Activated naive CD4-positive, alpha-beta T cell treated with anti-CD3 and anti-CD28 coated beads, Interleukin-2, amount 50 U/mL, for 16 hours (primary cell): ENCODE results near the gene BRD9.
A peak's percentile ranks its signal among the peaks of the same experiment; 100 is the strongest.
"Not testable (repeated sequence)": the region's sequence is repeated elsewhere in the genome, so short reads cannot be mapped to it uniquely, and the experiment has no call there.

Experiments used
- DNase-seq: peaks from one replicate; pipeline ENCODE4 v3.0.0-alpha.2; 2020

BRD9 gene

GRCh38 chr5:856531-857425, 35.8 kb downstream of the BRD9 start:
- DNase-seq = no peak

GRCh38 chr5:855771-856530, 36.6 kb downstream of the BRD9 start:
- peak; percentile 10 for DNase-seq

- no peak for DNase-seq
These were observed 37.4 kb downstream of the BRD9 start for GRCh38 chr5:854966-855743.

GRCh38 chr5:854217-854616, 38.4 kb downstream of the BRD9 start:
- no peak for DNase-seq

GRCh38 chr5:853416-854090, 39.0 kb downstream of the BRD9 start:
- not testable (repeated sequence) for DNase-seq

GRCh38 chr5:852431-853401, 39.9 kb downstream of the BRD9 start:
- DNase-seq = peak; percentile 9

GRCh38 chr5:852018-852417, 40.6 kb downstream of the BRD9 start:
- no peak for DNase-seq

GRCh38 chr5:851553-851952, 41.0 kb downstream of the BRD9 start:
- no peak for DNase-seq

- DNase-seq = no peak
These were observed 41.5 kb downstream of the BRD9 start for GRCh38 chr5:851076-851475.

- no peak for DNase-seq
These were observed 42.0 kb downstream of the BRD9 start, which contains the start of gene ZDHHC11 for GRCh38 chr5:850511-851006. TSS of gene ZDHHC11 (minus strand) at chr5:850986. CDS start at chr5:850602, 384 bp downstream.

GRCh38 chr5:849651-850301, 42.8 kb downstream of the BRD9 start:
- DNase-seq = no peak

GRCh38 chr5:848671-849111, 43.9 kb downstream of the BRD9 start:
- DNase-seq = peak; percentile 8

- DNase-seq = not testable (repeated sequence)
These were observed 44.9 kb downstream of the BRD9 start for GRCh38 chr5:847736-848135.

GRCh38 chr5:847212-847611, 45.4 kb downstream of the BRD9 start:
- DNase-seq = not testable (repeated sequence)

GRCh38 chr5:846602-847091, 46.0 kb downstream of the BRD9 start:
- DNase-seq = peak; percentile 15

GRCh38 chr5:845676-846601, 46.7 kb downstream of the BRD9 start:
- DNase-seq = not testable (repeated sequence)

GRCh38 chr5:845031-845675, 47.4 kb downstream of the BRD9 start:
- DNase-seq = peak; percentile 14

- peak; percentile 13 for DNase-seq
These were observed 48.2 kb downstream of the BRD9 start for GRCh38 chr5:844426-844825.
